HG02938 (cell line): Measurements from ENCODE around the gene AFTPH.

Source experiments
- ATAC-seq: cut with Tn5 transposase; IDR thresholded peaks from one replicate; pipeline ENCODE4 v1.9.1; 2021; ENCODE audit warnings: mild to moderate bottlenecking, moderate library complexity; ENCODE audit not compliant: unreplicated experiment

AFTPH gene

GRCh38 chr2:64523666-64524603 is at the start of gene AFTPH:
TSS of gene AFTPH (plus strand) at chr2:64524328. CDS start at chr2:64551475, 27,147 bp downstream.
- peak; percentile 77 for ATAC-seq

- ATAC-seq: no peak
Observed at GRCh38 chr2:64474636-64475035, 49.5 kb upstream of the AFTPH start.

GRCh38 chr2:64477037-64477436 is 47.1 kb upstream of the AFTPH start:
- no peak for ATAC-seq

- ATAC-seq: no peak
Observed at GRCh38 chr2:64477979-64478378, 46.1 kb upstream of the AFTPH start.

- no peak for ATAC-seq
Observed at GRCh38 chr2:64478502-64479230, 45.5 kb upstream of the AFTPH start.

GRCh38 chr2:64479259-64480117 is 44.6 kb upstream of the AFTPH start:
- no peak for ATAC-seq

- ATAC-seq: no peak
Observed at GRCh38 chr2:64481665-64482064, 42.5 kb upstream of the AFTPH start.

- ATAC-seq: no peak
Observed at GRCh38 chr2:64482243-64482642, 41.9 kb upstream of the AFTPH start.

GRCh38 chr2:64482765-64483504 is 41.2 kb upstream of the AFTPH start:
- no peak for ATAC-seq

GRCh38 chr2:64485331-64485730 is 38.8 kb upstream of the AFTPH start:
- ATAC-seq: no peak

- ATAC-seq: no peak
Observed at GRCh38 chr2:64485961-64486360, 38.2 kb upstream of the AFTPH start.

- ATAC-seq: no peak
Observed at GRCh38 chr2:64487256-64488049, 36.7 kb upstream of the AFTPH start.

- ATAC-seq: peak; percentile 56
Observed at GRCh38 chr2:64488050-64488974, 35.8 kb upstream of the AFTPH start.

- ATAC-seq: no peak
Observed at GRCh38 chr2:64489081-64489751, 34.9 kb upstream of the AFTPH start.

- no peak for ATAC-seq
Observed at GRCh38 chr2:64491426-64491825, 32.7 kb upstream of the AFTPH start.

- no peak for ATAC-seq
Observed at GRCh38 chr2:64492272-64492671, 31.9 kb upstream of the AFTPH start.

GRCh38 chr2:64492821-64493220 is 31.3 kb upstream of the AFTPH start:
- no peak for ATAC-seq

GRCh38 chr2:64493788-64494187 is 30.3 kb upstream of the AFTPH start:
- ATAC-seq: no peak
